GM10847 (cell line): ENCODE data around the gene DPF3.

Experiments used
- POLR2A ChIP-seq: IDR thresholded peaks from 2 replicates; pipeline ENCODE4 v1.6.1; 2011; ENCODE audit not compliant: insufficient read length; ENCODE audit errors: extremely low read depth

Gene DPF3

DNA sequence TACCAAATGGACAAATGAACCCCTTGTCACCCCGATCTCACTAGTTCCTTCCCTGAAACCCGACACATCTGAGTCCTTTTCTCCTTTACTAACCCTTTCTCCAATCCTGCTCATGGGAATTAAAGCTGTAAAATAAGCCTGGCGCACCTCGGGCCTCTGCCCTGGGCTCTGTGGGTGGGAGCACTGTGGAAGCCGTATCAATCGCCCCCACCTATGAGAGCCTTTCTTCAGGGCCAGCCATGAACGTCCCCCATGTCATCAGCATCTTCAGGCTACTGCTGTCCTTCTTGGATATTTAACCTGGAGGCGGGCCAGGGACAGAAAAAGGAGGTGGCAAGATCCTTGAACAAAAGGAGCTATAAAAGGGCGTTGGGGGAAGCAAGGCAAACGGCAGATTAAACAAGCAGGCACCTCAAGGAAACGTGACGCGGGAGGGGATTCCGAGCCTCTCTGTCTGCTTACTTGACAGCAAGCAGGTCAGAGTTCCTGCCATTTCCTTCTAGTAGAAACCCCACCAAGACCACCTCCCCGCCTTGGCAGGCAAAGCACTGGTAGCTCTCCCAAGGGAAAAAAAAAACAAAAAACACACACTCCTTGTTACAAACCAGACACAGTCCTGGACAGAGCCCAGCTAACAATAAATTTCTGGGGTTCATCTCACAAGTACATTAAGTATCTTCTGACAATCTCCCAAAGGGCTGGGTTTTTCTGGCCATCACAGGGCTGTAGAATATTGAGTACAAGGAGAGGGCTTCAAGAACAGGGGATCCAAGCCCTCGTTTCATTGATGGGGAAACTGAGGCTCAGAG, 62.9 kb downstream of the DPF3 start:
- no peak for TF ChIP-seq POLR2A

DNA sequence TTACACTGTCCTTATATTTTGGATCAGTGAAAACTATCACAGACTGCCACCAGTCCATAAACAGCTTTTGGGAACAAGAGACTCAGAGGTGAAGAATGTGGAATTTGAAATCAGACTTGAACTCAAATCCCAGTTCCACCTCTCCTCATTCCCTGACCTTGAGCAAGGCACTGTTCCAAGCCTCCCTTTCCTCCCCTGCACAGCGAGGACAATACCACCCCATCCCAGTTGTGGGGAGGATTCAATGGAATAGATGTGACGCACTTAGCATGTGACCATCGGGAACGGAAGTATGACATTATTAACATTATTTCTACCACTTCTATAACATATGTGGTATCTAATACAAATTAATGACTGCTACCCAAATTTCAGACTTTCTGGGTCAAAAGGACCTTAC, 63.5 kb downstream of the DPF3 start:
- no peak for TF ChIP-seq POLR2A

DNA sequence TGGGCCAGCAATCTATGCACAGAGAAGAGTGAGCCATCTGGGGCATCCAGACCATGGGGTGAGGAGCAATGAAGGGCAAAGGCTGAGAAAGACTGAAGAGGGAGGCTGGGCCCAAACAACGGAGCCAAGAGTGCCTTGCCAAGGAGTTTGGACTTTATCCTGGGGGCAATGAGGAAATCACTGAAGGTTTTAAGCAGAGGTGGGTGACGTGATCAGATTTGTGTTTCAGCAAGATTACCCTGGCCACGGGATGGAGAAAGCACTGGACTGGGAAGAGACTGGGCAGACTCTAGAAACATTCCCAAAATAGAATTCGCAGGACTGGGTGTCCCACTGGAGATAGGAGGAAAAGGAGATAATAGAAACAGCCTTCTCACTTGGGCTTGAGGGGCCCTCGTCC, 65.3 kb downstream of the DPF3 start:
- TF ChIP-seq POLR2A, result no peak

DNA sequence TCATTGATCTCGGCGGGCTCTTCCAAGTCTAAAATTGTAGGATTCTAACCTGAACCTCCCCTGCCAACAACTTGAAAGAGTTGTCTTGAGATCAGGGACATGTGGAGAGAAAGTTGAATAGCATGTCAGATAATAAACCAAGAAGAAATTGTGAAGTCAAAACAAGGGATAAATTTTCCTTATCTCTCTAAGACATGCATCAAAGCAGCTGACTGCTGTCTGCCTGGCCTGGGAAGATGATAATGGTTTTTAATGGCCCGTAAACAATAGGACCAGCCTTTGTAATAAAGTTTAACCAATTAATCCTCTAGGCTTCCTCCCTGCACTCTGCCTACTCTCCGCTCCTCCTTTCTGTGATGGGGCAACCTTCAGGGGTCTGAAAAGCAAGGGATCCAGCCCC, 67.9 kb downstream of the DPF3 start:
- no peak for TF ChIP-seq POLR2A

DNA sequence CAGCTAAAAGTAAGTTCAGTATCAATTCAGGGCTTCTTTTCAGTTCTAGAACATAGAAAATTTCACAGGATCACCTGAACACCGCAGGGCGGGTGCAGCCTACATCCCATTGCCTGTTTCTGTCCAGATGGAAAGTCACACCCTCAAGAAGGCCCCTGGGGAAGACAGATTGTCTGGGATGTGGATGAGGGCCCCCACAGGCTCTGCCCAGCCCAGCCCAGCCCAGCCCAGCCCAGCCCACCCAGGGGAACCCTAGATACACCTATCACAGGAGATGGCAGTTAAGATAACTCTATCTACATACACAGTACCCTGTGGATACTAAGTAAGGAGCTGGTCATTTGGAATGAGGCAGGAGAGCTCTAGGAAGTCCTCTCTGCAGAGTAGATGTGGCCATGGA, 68.4 kb downstream of the DPF3 start:
- TF ChIP-seq POLR2A, result no peak

DNA sequence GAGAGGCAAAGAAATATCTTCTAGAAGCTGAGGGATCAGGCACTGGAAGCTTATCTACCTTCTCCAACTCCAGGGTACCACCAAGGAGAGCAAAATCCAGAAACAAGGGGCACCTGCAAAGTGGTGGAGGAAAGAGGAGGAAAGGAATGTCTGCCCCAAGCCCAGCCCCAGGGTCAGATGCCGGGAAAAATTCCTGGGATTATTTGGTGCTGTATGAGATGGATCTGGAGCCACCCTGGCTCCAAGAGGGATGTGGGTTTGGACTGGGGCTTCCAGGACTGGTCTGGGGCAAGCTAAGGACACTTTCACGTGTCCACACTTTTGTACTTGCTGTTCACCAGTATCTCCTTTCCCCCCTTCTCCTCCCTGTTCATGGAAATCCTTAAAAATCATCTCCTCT, 69.8 kb downstream of the DPF3 start:
- no peak for TF ChIP-seq POLR2A

DNA sequence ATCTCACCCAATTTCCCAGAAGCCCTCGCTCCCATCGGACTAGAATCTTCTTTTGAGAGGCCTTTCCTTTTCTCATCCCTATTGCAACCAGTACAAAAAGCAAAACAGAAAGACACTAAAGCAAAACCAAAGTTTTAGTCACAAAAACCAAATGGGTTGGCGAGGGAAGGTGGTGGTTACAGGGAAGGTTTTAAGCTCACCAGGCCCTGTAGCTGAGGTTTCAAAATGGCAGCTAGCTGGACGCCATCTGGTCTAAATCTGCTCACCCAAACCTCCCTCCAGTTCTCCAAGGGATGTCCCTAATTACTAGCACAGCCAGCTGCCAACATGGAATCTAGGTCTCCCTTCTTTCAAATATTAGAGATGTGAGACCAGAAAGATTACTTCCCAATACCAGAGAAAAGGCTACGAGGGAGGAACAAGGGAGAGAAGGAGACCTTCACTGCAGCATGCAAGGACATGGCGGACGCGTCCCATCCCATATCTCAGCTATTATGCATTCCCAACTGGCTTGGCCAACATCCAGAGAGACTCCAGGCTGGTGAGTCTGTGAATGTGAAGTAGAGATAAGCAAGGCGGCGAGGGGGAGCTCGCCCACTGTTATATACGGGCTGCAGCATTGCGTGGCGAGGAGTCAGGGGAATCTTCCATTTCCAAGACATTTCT, 70.8 kb downstream of the DPF3 start:
- no peak for TF ChIP-seq POLR2A

DNA sequence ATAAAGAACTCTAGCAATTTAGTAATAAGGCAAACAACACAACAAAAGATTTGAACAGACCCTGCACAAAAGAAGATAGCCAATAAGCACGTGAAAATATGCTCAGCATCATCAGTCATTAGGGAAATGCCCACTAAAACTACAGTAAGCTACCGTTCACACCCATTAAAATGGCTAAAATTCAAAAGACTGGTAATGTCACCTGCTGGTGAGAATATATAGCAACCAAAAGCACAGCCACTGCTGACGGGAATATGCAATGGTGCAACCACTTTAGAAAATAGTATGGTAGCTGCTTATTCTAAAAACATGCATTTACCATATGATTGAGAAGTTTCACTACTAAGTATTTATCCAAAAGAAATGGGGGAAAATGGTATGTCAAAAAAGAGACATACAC, 74.9 kb downstream of the DPF3 start:
- no peak for TF ChIP-seq POLR2A

DNA sequence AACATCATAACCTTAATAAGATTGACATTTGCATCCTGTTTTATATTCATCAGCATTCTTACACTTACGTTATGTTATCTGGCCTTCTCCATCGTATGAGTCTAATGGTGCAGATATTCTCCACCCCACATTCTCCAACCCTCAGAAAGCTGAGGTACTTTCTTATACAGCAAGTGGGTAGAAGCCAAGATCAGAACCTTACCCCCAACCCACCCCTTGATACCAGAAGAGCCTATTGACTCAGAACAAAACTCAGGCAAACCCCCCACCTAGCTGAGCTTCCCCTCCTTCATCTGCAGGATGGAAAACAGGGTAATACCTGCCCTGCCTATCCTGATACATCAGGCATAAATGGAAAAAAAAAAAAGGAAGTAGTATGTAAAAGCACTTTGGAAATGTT, 77.6 kb downstream of the DPF3 start:
- no peak for TF ChIP-seq POLR2A

DNA sequence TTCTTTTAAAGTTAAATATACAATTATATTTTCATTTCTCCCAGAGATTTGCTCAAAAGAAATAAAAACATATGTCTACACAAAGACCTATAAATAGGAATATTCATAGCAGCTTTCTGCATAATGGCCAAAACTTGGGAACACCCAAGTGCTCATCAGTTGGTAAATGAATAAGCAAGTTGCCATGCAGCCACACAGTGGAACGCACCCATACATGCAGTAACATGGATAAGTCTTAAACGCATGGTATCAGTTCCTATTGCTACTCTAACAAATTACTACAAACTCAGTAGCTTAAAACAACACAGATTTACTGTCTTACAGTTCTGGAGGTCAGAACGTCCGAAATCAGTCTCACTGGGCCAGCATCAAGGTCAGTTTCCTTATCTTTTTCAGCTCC, 78.5 kb downstream of the DPF3 start:
- TF ChIP-seq POLR2A, result no peak

DNA sequence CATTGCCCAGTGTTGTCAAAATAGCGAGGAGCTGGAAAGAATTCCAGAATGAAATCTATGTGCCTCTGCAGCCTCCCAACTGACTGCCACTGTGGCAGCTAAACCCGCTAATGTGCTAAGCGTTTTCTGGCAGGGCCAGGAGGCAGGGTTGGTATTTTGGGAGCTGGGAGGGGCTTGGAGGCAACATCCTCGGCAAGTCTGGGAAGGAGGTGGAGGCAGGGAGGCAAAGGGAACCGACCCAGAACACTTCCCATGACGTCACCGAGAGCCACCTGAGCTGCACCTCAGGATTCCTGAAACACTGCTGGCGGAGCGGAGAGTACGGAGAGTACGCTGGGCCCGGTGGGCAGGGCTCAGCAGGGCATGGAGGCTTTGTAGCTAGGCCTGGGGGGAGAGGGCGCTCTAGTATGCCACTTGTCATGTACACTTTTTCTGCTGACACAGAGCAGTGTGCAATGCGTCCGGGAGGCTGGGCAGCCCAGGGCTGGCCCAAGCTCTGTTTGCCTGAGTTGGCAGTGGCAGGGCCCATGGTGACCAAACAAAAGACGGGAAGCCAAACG, 81.5 kb downstream of the DPF3 start:
- no peak for TF ChIP-seq POLR2A

DNA sequence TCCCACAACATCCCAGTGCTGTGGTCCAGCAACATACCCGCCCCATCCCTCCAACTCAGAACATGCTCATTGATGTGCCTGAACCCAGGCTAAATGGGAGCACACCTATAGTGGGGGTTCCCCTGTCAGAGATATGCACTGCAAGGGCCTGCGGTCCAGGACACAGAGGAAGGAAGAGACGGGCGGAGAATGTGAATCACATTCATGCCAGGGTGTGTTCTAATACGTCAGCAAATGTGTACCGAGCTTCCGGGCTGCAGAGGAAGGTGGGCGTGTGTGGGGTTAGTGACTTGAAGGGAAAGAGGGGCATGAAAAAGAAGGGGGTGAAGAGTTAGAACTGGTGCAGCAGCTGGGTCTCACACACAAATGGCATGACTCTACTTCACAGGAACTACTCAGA, 83.7 kb downstream of the DPF3 start:
- no peak for TF ChIP-seq POLR2A

DNA sequence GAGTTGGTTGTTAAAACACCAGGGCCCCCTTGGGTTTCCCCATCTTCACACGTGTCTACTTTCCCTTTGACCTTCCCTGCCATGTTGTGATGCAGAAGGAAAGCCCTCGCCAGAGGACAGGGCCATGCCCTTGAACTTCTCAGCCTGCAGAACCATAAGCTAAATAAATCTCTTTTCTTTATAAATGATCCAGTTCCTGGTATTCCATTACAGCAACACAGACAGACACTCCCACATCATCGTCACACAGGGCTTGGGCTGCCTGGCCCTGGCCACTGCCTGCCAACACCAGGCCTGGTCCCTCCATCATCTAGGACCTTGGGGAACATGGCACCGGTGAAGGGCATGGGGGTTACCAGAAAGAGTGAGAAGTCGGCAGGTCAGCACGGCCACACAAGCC, 84.8 kb downstream of the DPF3 start:
- TF ChIP-seq POLR2A, result no peak

DNA sequence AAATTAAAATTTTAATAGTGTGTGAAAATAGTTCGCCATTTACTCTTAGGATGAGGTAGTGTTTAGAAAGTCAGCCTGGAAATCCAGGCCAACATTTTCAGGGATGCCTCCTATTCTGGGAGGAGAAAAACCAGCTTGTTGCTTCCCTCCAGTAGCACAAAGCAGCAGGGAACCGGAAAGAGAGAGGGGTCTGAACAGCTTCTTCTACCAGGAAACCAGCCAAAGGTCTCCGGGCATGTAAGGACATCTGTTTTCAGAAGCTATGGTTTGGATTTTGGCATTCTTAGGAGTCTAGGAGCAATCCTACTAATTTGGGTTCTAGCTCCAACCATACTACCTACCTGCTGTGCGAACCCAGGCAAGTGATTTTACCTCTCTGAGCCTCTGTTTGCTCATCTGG, 85.3 kb downstream of the DPF3 start:
- no peak for TF ChIP-seq POLR2A

DNA sequence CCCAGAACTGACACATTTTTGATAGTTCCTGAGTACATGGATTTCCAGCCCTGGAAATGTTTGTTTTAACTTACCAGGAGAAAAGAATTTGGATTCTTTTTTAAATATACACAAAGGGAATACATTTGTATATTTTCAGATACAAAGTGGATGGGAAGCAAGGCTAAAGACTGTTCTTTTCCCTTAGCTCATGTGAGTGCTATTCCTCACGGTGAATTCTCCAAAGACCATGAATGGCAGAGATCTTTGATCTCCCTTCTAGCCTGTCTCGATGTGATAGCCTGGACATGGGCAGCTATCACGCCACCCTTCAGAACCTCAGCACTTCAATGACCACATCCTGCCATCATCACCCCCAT, 91.3 kb downstream of the DPF3 start:
- TF ChIP-seq POLR2A, result no peak

DNA sequence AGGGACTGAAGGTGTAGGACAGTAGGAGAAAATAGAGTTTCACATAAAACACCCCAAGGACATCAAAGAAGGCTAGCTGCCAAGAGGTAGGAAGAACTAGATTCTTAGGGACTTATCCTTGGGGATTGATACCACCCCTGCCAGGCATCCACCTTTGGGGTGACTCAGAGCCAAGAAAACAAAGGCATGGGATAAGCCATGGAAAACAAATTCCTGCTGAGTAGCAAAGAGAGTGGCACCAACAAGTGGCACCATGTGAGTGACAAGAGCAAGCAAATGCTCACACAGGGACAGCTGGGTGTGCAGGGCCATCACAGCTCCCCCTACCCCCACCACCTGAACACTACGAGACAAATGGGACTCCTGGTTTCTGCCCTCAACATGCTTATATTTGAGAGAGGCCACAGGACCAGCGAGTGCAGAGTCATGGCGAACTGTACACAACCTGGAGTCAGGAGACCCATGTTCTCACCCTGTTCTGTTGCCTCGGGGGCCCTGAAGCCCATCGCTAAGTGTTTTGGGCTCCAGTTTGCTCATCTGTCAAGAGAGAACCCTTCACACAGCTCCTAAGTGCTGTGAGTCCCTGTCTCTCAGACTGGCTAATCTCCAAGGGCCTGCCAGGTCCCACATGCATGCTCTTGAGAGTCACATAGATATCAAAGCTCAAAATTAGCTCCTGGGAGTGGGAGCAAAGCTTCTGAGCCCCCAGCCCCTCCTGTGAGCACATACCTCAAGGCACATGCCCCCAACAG, 91.9 kb downstream of the DPF3 start:
- TF ChIP-seq POLR2A, result no peak
